GM12801 (cell line): Measurements from ENCODE around the gene SELENOK.

Source experiments
- CTCF ChIP-seq: IDR thresholded peaks from one replicate; pipeline ENCODE4 v1.5.1; 2011; ENCODE audit warnings: control low read depth; ENCODE audit not compliant: insufficient read length; ENCODE audit errors: extremely low read depth

SELENOK gene

GRCh38 chr3:53841296-53841695 lies 50.4 kb downstream of the SELENOK start:
- TF ChIP-seq CTCF = no peak

- TF ChIP-seq CTCF = no peak
These were observed 54.3 kb downstream of the SELENOK start for GRCh38 chr3:53837331-53837730.

GRCh38 chr3:53836084-53836872 lies 55.4 kb downstream of the SELENOK start:
- no peak for TF ChIP-seq CTCF

GRCh38 chr3:53835257-53835656 lies 56.4 kb downstream of the SELENOK start:
- TF ChIP-seq CTCF = no peak

- TF ChIP-seq CTCF = no peak
These were observed 57.1 kb downstream of the SELENOK start for GRCh38 chr3:53834429-53835095.
